WTC11 (cell line): ENCODE data around the gene CYB5A. TPM values are rescaled to one million over a fixed set of nuclear protein-coding genes. Genes with fewer than 3 reads are reported as not detected.

Source experiments
- ATAC-seq: fragments of 200-7000 bp; cut with Tn5 transposase; 2 replicates; pipeline ENCODE4 v1.10.0; 2021; ENCODE audit warnings: mild to moderate bottlenecking, moderate library complexity
- CTCF ChIA-PET: fragments of 300-600 bp; sonication (Branson Sonifier 250); formaldehyde crosslinking; loops from one replicate; lab custom pipeline; 2021; ENCODE audit warnings: antibody characterized with exemption; lab: Charles Lee
- POLR2A ChIA-PET: fragments of 350-600 bp; sonication (Branson Sonifier 250); formaldehyde crosslinking; loops from one replicate; lab custom pipeline; 2021; ENCODE audit warnings: antibody characterized with exemption; lab: Charles Lee
- DNase-seq: peaks from one replicate; pipeline ENCODE4 v3.0.0; 2021; ENCODE audit warnings: low spot score
- H3K27ac Mint-ChIP-seq: 2 replicates; pipeline ENCODE4 v1.8.0; 2021; ENCODE audit warnings: mixed read lengths
- H3K27me3 Mint-ChIP-seq: 2 replicates; pipeline ENCODE4 v1.8.0; 2021; ENCODE audit warnings: low read depth, mild to moderate bottlenecking, moderate library complexity, mixed read lengths
- H3K36me3 Mint-ChIP-seq: 2 replicates; pipeline ENCODE4 v1.8.0; 2021; ENCODE audit warnings: mixed read lengths
- H3K4me1 Mint-ChIP-seq: 2 replicates; pipeline ENCODE4 v1.8.0; 2022; ENCODE audit warnings: mixed read lengths
- H3K4me3 Mint-ChIP-seq: 2 replicates; pipeline ENCODE4 v1.8.0; 2021; ENCODE audit warnings: mild to moderate bottlenecking, moderate library complexity, mixed read lengths
- H3K9me3 Mint-ChIP-seq: 2 replicates; pipeline ENCODE4 v1.8.0; 2021; ENCODE audit warnings: mixed read lengths
- AFF4 ChIP-seq: sonication (generic); formaldehyde crosslinking; IDR thresholded peaks from 2 replicates; pipeline ENCODE4 v1.8.1; 2023; ENCODE audit warnings: mild to moderate bottlenecking, missing genetic modification reagents, borderline replicate concordance
- CBFB ChIP-seq: sonication (generic); formaldehyde crosslinking; IDR thresholded peaks from 2 replicates; pipeline ENCODE4 v1.8.1; 2022; ENCODE audit warnings: mild to moderate bottlenecking, low read depth, missing genetic modification reagents
- E2F5 ChIP-seq: sonication (generic); formaldehyde crosslinking; IDR thresholded peaks from 2 replicates; pipeline ENCODE4 v1.8.1; 2022; ENCODE audit warnings: mild to moderate bottlenecking, moderate library complexity, missing genetic modification reagents
- FOXJ3 ChIP-seq: sonication (generic); formaldehyde crosslinking; IDR thresholded peaks from 2 replicates; pipeline ENCODE4 v1.9.0; 2021; ENCODE audit warnings: missing genetic modification reagents, mild to moderate bottlenecking, borderline replicate concordance
- GTF2I ChIP-seq: fragments of 250-450 bp; sonication (Bioruptor Pico); conservative IDR thresholded peaks from 2 replicates; pipeline ENCODE4 v1.4.0; 2021; ENCODE audit warnings: mild to moderate bottlenecking
- KAT7 ChIP-seq: sonication (generic); formaldehyde crosslinking; IDR thresholded peaks from 2 replicates; pipeline ENCODE4 v1.8.1; 2023; ENCODE audit warnings: missing genetic modification reagents, mild to moderate bottlenecking, borderline replicate concordance
- MLX ChIP-seq: sonication (generic); formaldehyde crosslinking; IDR thresholded peaks from 2 replicates; pipeline ENCODE4 v1.8.1; 2023; ENCODE audit warnings: mild to moderate bottlenecking, missing genetic modification reagents, moderate library complexity
- MXD4 ChIP-seq: fragments of 250-450 bp; sonication (Bioruptor Pico); IDR thresholded peaks from 2 replicates; pipeline ENCODE4 v1.8.0; 2021; ENCODE audit warnings: mild to moderate bottlenecking, moderate library complexity, borderline replicate concordance
- NFATC4 ChIP-seq: fragments of 250-450 bp; sonication (Bioruptor Pico); IDR thresholded peaks from 2 replicates; pipeline ENCODE4 v1.9.0; 2021; ENCODE audit warnings: mild to moderate bottlenecking
- PRRX2 ChIP-seq: fragments of 250-450 bp; sonication (Bioruptor Pico); IDR thresholded peaks from 2 replicates; pipeline ENCODE4 v1.8.0; 2021; ENCODE audit warnings: mild to moderate bottlenecking
- RELA ChIP-seq: sonication (generic); formaldehyde crosslinking; IDR thresholded peaks from 2 replicates; pipeline ENCODE4 v1.8.1; 2022; ENCODE audit warnings: missing genetic modification reagents, mild to moderate bottlenecking, borderline replicate concordance
- SP1 ChIP-seq: sonication (generic); formaldehyde crosslinking; conservative IDR thresholded peaks from 2 replicates; pipeline ENCODE4 v1.8.1; 2022; ENCODE audit warnings: missing genetic modification reagents
- USF1 ChIP-seq: sonication (generic); formaldehyde crosslinking; IDR thresholded peaks from 2 replicates; pipeline ENCODE4 v1.8.0; 2022; ENCODE audit warnings: mild to moderate bottlenecking, missing genetic modification reagents
- USF2 ChIP-seq: sonication (generic); formaldehyde crosslinking; IDR thresholded peaks from 2 replicates; pipeline ENCODE4 v1.8.1; 2023; ENCODE audit warnings: mild to moderate bottlenecking, missing genetic modification reagents, moderate library complexity
- ZNF138 ChIP-seq: sonication (generic); formaldehyde crosslinking; conservative IDR thresholded peaks from 2 replicates; pipeline ENCODE4 v1.8.1; 2022; ENCODE audit warnings: mild to moderate bottlenecking, moderate library complexity, missing genetic modification reagents
- ZNF317 ChIP-seq: sonication (generic); formaldehyde crosslinking; IDR thresholded peaks from 2 replicates; pipeline ENCODE4 v1.8.1; 2023; ENCODE audit warnings: low read depth, mild to moderate bottlenecking, moderate library complexity, missing genetic modification reagents, borderline replicate concordance
- ZNF423 ChIP-seq: fragments of 250-450 bp; sonication (Bioruptor Pico); IDR thresholded peaks from 2 replicates; pipeline ENCODE4 v2.1.2; 2022; ENCODE audit warnings: mild to moderate bottlenecking, moderate library complexity
- ZNF671 ChIP-seq: fragments of 250-450 bp; sonication (Bioruptor Pico); IDR thresholded peaks from 2 replicates; pipeline ENCODE4 v1.8.0; 2021; ENCODE audit warnings: mild to moderate bottlenecking
- total RNA-seq: library from RNA; stranded (reverse); gene quantifications from 3 replicates; pipeline ENCODE4 v1.2.3, GENCODE V29; 2021
- TF ChIP-seq, protein P1 (sequence below): fragments of 250-450 bp; sonication (Bioruptor Pico); conservative IDR thresholded peaks from 2 replicates; pipeline ENCODE4 v1.9.0; 2021; ENCODE audit warnings: mild to moderate bottlenecking
- TF ChIP-seq, protein P2 (sequence below): sonication (generic); formaldehyde crosslinking; IDR thresholded peaks from 2 replicates; pipeline ENCODE4 v1.8.0; 2022; ENCODE audit warnings: mild to moderate bottlenecking, missing genetic modification reagents

The CYB5A gene
- total RNA-seq, 1 experiment from 2014 or later, result 127 TPM

DNA sequence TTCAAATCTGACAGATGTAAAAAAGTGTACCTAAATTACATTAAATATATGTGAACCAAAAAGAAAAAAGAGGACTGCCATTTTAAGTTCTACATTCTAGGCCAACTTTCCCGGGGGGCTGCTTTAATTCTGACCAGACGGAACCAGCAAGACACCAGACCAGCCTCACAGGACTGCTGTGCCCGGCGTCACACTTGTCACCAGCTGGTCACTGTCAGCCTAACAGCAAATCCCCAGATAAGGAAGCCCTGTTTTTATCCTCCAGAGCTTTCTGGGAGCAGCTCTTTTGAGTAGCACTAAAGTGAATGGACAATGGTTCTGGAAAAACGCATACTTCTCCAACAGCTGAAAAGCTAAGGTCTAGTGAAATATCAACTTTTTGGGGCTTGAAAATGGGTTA lies 35.6 kb downstream of the CYB5A start (continued):
- TF ChIP-seq AFF4 (no peak), NFATC4 (no peak), MXD4 (CRISPR knock-in tag) (no peak), ZNF317 (CRISPR knock-in tag) (no peak), USF2 (no peak), SP1 (CRISPR knock-in tag) (no peak), MLX (CRISPR knock-in tag) (no peak)

DNA sequence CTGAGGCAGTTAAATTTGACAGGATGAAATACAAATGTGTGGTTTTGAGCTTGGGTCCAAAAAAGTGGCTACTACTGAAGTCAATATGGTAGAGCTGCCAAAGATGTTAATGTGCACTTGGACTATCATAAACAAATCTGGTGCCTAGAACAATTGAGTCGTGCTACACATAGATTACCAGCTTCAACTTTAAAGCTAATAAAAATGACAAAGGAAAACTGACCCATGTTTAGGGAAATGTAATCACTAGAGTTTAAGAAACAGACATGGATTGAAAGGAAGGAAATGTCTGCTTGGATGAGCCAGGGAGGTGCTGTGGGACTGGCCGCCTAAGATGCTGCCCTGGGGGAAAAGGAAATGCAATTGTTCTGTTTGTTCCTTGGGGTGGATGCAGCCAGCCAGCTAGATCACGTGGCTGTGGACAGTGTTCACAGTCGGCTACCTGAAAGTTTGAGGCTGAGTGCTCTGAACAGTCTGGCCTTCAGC lies 36.6 kb downstream of the CYB5A start:
- ATAC-seq (no peak), DNase-seq (no peak)
- Mint-ChIP-seq H3K27ac (peak overlapping the region; percentile 55), H3K36me3 (peaks cover 62% of the 10 kb centered on the region), H3K27me3 (no peaks in the 10 kb centered on the region), H3K4me1 (peaks cover 48% of the 10 kb centered on the region), H3K4me3 (no peak overlapping the region), H3K9me3 (no peaks in the 10 kb centered on the region)
- ChIA-PET CTCF (interaction anchor here (0.9 kb wide), 1 partner anchor 238 kb away, joined by 3 read pairs; no protein-coding TSS in a partner anchor), POLR2A (no interaction called here)
- TF ChIP-seq ZNF138 (CRISPR knock-in tag), result no peak
- TF ChIP-seq USF1, result no peak
- no peak for TF ChIP-seq CBFB (CRISPR knock-in tag)
- no peak for TF ChIP-seq USF2
- TF ChIP-seq ZNF423 (CRISPR knock-in tag), result no peak

DNA sequence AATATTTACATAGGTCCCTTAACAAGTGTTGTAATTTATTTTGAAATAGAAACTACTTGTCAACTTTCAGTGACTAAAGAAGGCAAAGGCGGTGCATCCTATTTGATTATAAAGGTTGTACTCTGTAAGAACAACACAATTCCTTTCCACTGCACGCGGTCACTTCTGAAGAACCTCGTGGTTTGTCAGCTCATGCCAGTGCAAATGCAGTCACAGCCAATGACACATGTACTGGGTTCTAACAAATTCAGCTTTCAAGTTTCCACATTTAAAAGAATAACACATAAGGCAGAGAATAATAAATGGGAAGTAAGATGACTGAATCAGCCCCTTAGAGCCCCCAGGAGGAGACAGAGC lies 39.7 kb downstream of the CYB5A start:
- H3K27ac Mint-ChIP-seq, result peak overlapping the region; percentile 83
- CTCF ChIA-PET, result no interaction called here
- no peak for DNase-seq
- no peak for TF ChIP-seq KAT7 (CRISPR knock-in tag)
- no peak for TF ChIP-seq FOXJ3 (CRISPR knock-in tag)
- TF ChIP-seq SP1 (CRISPR knock-in tag), result no peak
- no peak for TF ChIP-seq USF1
- TF ChIP-seq MXD4 (CRISPR knock-in tag), result no peak
- TF ChIP-seq, protein P1, sequence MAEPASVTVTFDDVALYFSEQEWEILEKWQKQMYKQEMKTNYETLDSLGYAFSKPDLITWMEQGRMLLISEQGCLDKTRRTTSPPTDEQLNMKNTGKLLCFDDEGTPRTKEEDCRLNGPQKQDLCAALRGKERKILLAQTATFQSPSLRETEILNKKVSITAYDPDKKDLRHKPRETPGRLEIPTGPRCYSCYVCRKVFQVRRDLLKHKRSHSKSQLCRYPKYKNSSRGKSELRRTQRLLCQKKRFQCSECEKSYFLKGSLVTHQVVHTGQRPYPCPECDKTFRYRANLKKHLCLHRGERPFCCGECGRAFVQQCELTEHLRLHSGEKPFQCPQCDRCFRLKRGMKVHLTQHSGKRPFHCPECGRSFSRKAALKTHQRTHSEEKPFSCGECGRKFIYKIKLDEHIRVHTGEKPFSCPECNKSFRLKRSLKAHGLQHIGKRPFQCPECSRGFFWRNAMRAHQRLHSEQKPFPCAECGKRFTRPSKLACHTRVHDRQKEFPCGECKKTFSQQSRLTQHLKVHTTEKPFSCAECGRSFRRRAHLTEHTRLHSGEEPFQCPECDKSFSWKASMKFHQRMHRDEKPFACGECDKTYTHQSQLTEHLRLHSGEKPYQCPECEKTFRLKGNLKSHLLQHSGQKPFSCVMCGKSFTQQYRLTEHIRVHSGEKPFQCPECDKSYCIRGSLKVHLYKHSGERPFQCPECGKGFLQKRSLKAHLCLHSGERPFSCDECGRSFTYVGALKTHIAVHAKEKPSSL (CRISPR knock-in tag), result no peak
- no peak for TF ChIP-seq RELA
- TF ChIP-seq GTF2I, result no peak
- TF ChIP-seq ZNF423 (CRISPR knock-in tag), result no peak
- TF ChIP-seq ZNF671 (CRISPR knock-in tag), result no peak
- TF ChIP-seq, protein P2, sequence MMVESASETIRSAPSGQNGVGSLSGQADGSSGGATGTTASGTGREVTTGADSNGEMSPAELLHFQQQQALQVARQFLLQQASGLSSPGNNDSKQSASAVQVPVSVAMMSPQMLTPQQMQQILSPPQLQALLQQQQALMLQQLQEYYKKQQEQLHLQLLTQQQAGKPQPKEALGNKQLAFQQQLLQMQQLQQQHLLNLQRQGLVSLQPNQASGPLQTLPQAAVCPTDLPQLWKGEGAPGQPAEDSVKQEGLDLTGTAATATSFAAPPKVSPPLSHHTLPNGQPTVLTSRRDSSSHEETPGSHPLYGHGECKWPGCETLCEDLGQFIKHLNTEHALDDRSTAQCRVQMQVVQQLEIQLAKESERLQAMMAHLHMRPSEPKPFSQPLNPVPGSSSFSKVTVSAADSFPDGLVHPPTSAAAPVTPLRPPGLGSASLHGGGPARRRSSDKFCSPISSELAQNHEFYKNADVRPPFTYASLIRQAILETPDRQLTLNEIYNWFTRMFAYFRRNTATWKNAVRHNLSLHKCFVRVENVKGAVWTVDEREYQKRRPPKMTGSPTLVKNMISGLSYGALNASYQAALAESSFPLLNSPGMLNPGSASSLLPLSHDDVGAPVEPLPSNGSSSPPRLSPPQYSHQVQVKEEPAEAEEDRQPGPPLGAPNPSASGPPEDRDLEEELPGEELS (CRISPR knock-in tag), result no peak
- TF ChIP-seq E2F5, result no peak
- no peak for TF ChIP-seq PRRX2 (CRISPR knock-in tag)

More for the DNA sequence above, 39.7 kb downstream of the CYB5A start:
- POLR2A ChIA-PET, result no interaction called here
- no peaks in the 10 kb centered on the region for H3K9me3 Mint-ChIP-seq
- no peaks in the 10 kb centered on the region for H3K27me3 Mint-ChIP-seq
- peaks cover 40% of the 10 kb centered on the region for H3K4me1 Mint-ChIP-seq
- peaks cover 47% of the 10 kb centered on the region for H3K36me3 Mint-ChIP-seq
- ATAC-seq, result no peak
- H3K4me3 Mint-ChIP-seq, result no peak overlapping the region
